ENCODE measurements around the gene CTSZ. TPM values are rescaled to one million over a fixed set of nuclear protein-coding genes. Genes with fewer than 3 reads are reported as not detected.

CTSZ gene
- total and polyA plus RNA-seq, 2 donors from 2014 or later, result 200 to 234 TPM

DNA sequence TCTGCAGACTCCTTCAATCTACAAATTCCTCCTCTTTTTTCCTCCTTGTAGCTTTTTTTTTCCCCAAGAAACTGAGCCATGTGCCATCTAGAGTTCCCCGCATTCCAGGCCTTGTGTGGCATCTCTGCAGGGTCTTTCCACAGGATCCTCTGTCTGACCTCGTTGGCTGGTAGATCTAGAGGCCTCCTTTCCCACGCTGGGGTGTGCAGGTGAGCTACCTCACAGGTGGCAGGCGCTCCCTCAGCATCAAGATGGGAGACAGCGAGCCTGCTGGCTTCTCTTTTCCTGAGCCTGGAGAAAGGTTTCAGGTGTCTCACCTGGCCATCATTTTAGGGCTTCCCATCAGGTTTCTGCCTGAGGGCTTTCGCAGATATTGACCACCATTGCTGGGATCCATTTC is 35.6 kb downstream of the CTSZ start:
- no peak for DNase-seq
- Histone ChIP-seq H3K36me3 (ENCODE audit: control insufficient read depth in 2 of 3, insufficient read depth in 3 of 3, low read length in 3 of 3) (no peaks in the 10 kb centered on the region), H3K9me3 (ENCODE audit: control insufficient read depth in 2 of 3, insufficient read depth in 1 of 3, low read length in 3 of 3) (peaks cover 0 to 12% (median 0%) of the 10 kb centered on the region in 3 donors), H3K4me1 (ENCODE audit: control insufficient read depth in 2 of 3, insufficient read depth in 2 of 3, low read depth in 1 of 3, low read length in 3 of 3) (no peaks in the 10 kb centered on the region), H3K27ac (ENCODE audit: low read depth in 2 of 2, low read length in 2 of 2) (no peak overlapping the region), H3K27me3 (ENCODE audit: control insufficient read depth, insufficient read depth, low read length) (no peaks in the 10 kb centered on the region), H3K9ac (ENCODE audit: low read length in 3 of 3) (no peak overlapping the region), H3K4me3 (ENCODE audit: low read length in 3 of 3) (no peak overlapping the region)
- no peak for FAIRE-seq
- intact Hi-C loops (cut with DNase I), result no loop called here
- TF ChIP-seq, protein P1, sequence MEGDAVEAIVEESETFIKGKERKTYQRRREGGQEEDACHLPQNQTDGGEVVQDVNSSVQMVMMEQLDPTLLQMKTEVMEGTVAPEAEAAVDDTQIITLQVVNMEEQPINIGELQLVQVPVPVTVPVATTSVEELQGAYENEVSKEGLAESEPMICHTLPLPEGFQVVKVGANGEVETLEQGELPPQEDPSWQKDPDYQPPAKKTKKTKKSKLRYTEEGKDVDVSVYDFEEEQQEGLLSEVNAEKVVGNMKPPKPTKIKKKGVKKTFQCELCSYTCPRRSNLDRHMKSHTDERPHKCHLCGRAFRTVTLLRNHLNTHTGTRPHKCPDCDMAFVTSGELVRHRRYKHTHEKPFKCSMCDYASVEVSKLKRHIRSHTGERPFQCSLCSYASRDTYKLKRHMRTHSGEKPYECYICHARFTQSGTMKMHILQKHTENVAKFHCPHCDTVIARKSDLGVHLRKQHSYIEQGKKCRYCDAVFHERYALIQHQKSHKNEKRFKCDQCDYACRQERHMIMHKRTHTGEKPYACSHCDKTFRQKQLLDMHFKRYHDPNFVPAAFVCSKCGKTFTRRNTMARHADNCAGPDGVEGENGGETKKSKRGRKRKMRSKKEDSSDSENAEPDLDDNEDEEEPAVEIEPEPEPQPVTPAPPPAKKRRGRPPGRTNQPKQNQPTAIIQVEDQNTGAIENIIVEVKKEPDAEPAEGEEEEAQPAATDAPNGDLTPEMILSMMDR (IDR thresholded peaks at IDR 0.05; ENCODE audit: borderline replicate concordance, extremely low read depth, insufficient read depth), result no peak

DNA sequence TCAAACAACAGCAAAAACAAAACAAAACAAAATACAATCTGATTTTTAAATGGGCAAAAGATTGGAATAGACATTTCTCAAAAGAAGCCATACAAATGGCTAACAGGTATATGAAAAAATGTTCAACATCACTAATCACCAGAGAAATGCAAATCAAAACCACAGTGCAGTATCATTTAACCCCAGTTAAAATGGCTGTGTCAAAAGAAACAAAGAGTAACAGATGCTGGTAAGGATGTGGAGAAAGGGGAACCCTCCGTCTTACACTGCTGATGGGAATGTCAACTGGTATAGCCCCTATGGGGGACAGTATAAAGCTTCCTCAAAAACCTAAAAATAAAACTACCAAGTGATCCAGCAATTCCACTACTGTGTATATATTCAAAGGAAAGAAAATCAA is 36.9 kb downstream of the CTSZ start:
- no peak overlapping the region for H3K4me3 ChIP-seq (ENCODE audit: low read length in 3 of 3)
- no peak overlapping the region for H3K27ac ChIP-seq (ENCODE audit: low read depth in 2 of 2, low read length in 2 of 2)
- no peaks in the 10 kb centered on the region for H3K36me3 ChIP-seq (ENCODE audit: control insufficient read depth in 2 of 3, insufficient read depth in 3 of 3, low read length in 3 of 3)
- TF ChIP-seq, protein P1 (IDR thresholded peaks at IDR 0.05; ENCODE audit: borderline replicate concordance, extremely low read depth, insufficient read depth), result no peak
- peaks cover 0 to 5% (median 0%) of the 10 kb centered on the region in 3 donors for H3K9me3 ChIP-seq (ENCODE audit: control insufficient read depth in 2 of 3, insufficient read depth in 1 of 3, low read length in 3 of 3)
- intact Hi-C loops (cut with DNase I), result no loop called here
- no peaks in the 10 kb centered on the region for H3K4me1 ChIP-seq (ENCODE audit: control insufficient read depth in 2 of 3, insufficient read depth in 2 of 3, low read depth in 1 of 3, low read length in 3 of 3)
- no peak overlapping the region for H3K9ac ChIP-seq (ENCODE audit: low read length in 3 of 3)
- no peaks in the 10 kb centered on the region for H3K27me3 ChIP-seq (ENCODE audit: control insufficient read depth, insufficient read depth, low read length)
- no peak for DNase-seq
- FAIRE-seq, result no peak

DNA sequence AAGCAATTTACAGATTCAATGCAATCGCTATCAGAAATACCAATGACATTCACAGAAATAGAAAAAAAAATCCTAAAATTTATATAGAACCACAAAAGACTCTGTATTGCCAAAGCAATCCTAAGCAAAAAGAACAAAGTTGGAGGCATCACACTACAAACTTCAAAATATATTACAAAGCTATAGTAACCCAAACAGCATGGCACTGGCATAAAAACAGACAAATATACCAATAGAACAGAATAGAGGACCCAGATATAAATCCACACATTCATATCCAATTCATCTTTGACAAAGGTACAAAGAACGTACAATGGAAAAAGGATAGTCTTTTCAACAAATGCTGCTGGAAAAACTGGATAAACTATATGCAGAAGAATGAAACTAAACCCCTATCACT is 37.6 kb downstream of the CTSZ start:
- no peak for FAIRE-seq
- Histone ChIP-seq H3K4me3 (ENCODE audit: low read length in 3 of 3) (no peak overlapping the region), H3K9ac (ENCODE audit: low read length in 3 of 3) (no peak overlapping the region), H3K9me3 (ENCODE audit: control insufficient read depth in 2 of 3, insufficient read depth in 1 of 3, low read length in 3 of 3) (peaks cover 0 to 5% (median 0%) of the 10 kb centered on the region in 3 donors), H3K4me1 (ENCODE audit: control insufficient read depth in 2 of 3, insufficient read depth in 2 of 3, low read depth in 1 of 3, low read length in 3 of 3) (no peaks in the 10 kb centered on the region), H3K36me3 (ENCODE audit: control insufficient read depth in 2 of 3, insufficient read depth in 3 of 3, low read length in 3 of 3) (no peaks in the 10 kb centered on the region), H3K27ac (ENCODE audit: low read depth in 2 of 2, low read length in 2 of 2) (no peak overlapping the region), H3K27me3 (ENCODE audit: control insufficient read depth, insufficient read depth, low read length) (no peaks in the 10 kb centered on the region)
- intact Hi-C loops (cut with DNase I), result no loop called here
- TF ChIP-seq, protein P1 (IDR thresholded peaks at IDR 0.05; ENCODE audit: borderline replicate concordance, extremely low read depth, insufficient read depth), result no peak
- DNase-seq, result no peak
